ENCODE results near the gene SERP2.

The SERP2 gene

GRCh38 chr13:44347301-44347700 is 26.3 kb upstream of the SERP2 start:
- TF ChIP-seq ZNF114 (tag by site-specific recombination; IDR thresholded peaks at IDR 0.05), result no peak
- no peak for TF ChIP-seq ZBTB10 (tag by site-specific recombination; IDR thresholded peaks at IDR 0.05)
- TF ChIP-seq, protein P1, sequence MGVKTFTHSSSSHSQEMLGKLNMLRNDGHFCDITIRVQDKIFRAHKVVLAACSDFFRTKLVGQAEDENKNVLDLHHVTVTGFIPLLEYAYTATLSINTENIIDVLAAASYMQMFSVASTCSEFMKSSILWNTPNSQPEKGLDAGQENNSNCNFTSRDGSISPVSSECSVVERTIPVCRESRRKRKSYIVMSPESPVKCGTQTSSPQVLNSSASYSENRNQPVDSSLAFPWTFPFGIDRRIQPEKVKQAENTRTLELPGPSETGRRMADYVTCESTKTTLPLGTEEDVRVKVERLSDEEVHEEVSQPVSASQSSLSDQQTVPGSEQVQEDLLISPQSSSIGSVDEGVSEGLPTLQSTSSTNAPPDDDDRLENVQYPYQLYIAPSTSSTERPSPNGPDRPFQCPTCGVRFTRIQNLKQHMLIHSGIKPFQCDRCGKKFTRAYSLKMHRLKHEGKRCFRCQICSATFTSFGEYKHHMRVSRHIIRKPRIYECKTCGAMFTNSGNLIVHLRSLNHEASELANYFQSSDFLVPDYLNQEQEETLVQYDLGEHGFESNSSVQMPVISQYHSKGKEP (tag by site-specific recombination; IDR thresholded peaks at IDR 0.05), result no peak
- no peak for TF ChIP-seq ZNF394 (tag by site-specific recombination; IDR thresholded peaks at IDR 0.05; ENCODE audit: borderline replicate concordance)
- TF ChIP-seq, protein P2, sequence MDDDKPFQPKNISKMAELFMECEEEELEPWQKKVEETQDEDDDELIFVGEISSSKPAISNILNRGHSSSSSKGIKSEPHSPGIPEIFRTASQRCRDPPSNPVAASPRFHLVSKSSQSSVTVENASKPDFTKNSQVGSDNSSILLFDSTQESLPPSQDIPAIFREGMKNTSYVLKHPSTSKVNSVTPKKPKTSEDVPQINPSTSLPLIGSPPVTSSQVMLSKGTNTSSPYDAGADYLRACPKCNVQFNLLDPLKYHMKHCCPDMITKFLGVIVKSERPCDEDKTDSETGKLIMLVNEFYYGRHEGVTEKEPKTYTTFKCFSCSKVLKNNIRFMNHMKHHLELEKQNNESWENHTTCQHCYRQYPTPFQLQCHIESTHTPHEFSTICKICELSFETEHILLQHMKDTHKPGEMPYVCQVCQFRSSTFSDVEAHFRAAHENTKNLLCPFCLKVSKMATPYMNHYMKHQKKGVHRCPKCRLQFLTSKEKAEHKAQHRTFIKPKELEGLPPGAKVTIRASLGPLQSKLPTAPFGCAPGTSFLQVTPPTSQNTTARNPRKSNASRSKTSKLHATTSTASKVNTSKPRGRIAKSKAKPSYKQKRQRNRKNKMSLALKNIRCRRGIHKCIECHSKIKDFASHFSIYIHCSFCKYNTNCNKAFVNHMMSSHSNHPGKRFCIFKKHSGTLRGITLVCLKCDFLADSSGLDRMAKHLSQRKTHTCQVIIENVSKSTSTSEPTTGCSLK (tag by site-specific recombination; IDR thresholded peaks at IDR 0.05), result no peak
- TF ChIP-seq ZNF354C (tag by site-specific recombination; IDR thresholded peaks at IDR 0.05; ENCODE audit: borderline replicate concordance, low read depth), result no peak
- TF ChIP-seq ZNF658 (tag by site-specific recombination; IDR thresholded peaks at IDR 0.05), result no peak
- TF ChIP-seq OSR2 (tag by site-specific recombination; IDR thresholded peaks at IDR 0.05), result no peak
- no peak for TF ChIP-seq ZNF223 (tag by site-specific recombination; IDR thresholded peaks at IDR 0.05)
- TF ChIP-seq ZNF221 (tag by site-specific recombination; IDR thresholded peaks at IDR 0.05; ENCODE audit: borderline replicate concordance), result no peak
- TF ChIP-seq ZNF174 (tag by site-specific recombination; IDR thresholded peaks at IDR 0.05), result no peak
- no peak for TF ChIP-seq ZNF146 (tag by site-specific recombination; IDR thresholded peaks at IDR 0.05)
- TF ChIP-seq SP3 (tag by site-specific recombination; IDR thresholded peaks at IDR 0.05), result no peak
- TF ChIP-seq ZNF248 (tag by site-specific recombination; IDR thresholded peaks at IDR 0.05), result no peak
- TF ChIP-seq, protein P3, sequence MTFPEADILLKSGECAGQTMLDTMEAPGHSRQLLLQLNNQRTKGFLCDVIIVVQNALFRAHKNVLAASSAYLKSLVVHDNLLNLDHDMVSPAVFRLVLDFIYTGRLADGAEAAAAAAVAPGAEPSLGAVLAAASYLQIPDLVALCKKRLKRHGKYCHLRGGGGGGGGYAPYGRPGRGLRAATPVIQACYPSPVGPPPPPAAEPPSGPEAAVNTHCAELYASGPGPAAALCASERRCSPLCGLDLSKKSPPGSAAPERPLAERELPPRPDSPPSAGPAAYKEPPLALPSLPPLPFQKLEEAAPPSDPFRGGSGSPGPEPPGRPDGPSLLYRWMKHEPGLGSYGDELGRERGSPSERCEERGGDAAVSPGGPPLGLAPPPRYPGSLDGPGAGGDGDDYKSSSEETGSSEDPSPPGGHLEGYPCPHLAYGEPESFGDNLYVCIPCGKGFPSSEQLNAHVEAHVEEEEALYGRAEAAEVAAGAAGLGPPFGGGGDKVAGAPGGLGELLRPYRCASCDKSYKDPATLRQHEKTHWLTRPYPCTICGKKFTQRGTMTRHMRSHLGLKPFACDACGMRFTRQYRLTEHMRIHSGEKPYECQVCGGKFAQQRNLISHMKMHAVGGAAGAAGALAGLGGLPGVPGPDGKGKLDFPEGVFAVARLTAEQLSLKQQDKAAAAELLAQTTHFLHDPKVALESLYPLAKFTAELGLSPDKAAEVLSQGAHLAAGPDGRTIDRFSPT (tag by site-specific recombination; IDR thresholded peaks at IDR 0.05), result no peak
- TF ChIP-seq ZEB2 (tag by site-specific recombination; IDR thresholded peaks at IDR 0.05), result no peak
- TF ChIP-seq, protein P4, sequence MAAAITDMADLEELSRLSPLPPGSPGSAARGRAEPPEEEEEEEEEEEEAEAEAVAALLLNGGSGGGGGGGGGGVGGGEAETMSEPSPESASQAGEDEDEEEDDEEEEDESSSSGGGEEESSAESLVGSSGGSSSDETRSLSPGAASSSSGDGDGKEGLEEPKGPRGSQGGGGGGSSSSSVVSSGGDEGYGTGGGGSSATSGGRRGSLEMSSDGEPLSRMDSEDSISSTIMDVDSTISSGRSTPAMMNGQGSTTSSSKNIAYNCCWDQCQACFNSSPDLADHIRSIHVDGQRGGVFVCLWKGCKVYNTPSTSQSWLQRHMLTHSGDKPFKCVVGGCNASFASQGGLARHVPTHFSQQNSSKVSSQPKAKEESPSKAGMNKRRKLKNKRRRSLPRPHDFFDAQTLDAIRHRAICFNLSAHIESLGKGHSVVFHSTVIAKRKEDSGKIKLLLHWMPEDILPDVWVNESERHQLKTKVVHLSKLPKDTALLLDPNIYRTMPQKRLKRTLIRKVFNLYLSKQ (tag by site-specific recombination; IDR thresholded peaks at IDR 0.05; ENCODE audit: borderline replicate concordance), result no peak
- no peak for TF ChIP-seq ZNF341 (tag by site-specific recombination; IDR thresholded peaks at IDR 0.05; ENCODE audit: low read depth)
- TF ChIP-seq ZNF549 (tag by site-specific recombination; IDR thresholded peaks at IDR 0.05), result no peak
- ChIA-PET CTCF (no interaction called here), POLR2A (no interaction called here)
- Histone ChIP-seq H3K4me1 (ENCODE audit: control insufficient read depth, insufficient read depth, low read length) (no peaks in the 10 kb centered on the region), H3K27ac (ENCODE audit: extremely low read depth, low read depth, low read length) (no peak overlapping the region), H3K36me3 (ENCODE audit: control insufficient read depth in 2 of 2, insufficient read depth in 1 of 2, low read length in 2 of 2) (no peaks in the 10 kb centered on the region), H3K4me3 (ENCODE audit: low read depth, low read length) (no peak overlapping the region), H3K9me3 (ENCODE audit: control insufficient read depth, insufficient read depth, low read depth, low read length) (no peaks in the 10 kb centered on the region)

Data from HEK293 (cell line).